HepG2 (cell line): Measurements from ENCODE around the gene BACH2. TPM values are rescaled to one million over a fixed set of nuclear protein-coding genes. Genes with fewer than 3 reads are reported as not detected.

Experiments used
- ATAC-seq: fragments of 200-7000 bp; cut with Tn5 transposase; 3 replicates; pipeline ENCODE4 v1.9.1; 2020; ENCODE audit warnings: mild to moderate bottlenecking, moderate library complexity
- BruUV-seq: library from RNA; stranded (reverse); fragments of 400-500 nt; replicated peaks from 2 replicates; lab custom pipeline; 2021; lab: Mats Ljungman, UMichigan
- CTCF ChIA-PET: fragments of 300-600 bp; formaldehyde crosslinking; extraction: SDS; loops from one replicate; lab custom pipeline; 2021; ENCODE audit warnings: low total read pairs, inconsistent platforms, low intra/inter-chr PET ratio; lab: Yijun Ruan, JAX
- POLR2A ChIA-PET: fragments of 350-600 bp; sonication (Branson Sonifier 250); formaldehyde crosslinking; loops from one replicate; lab custom pipeline; 2020; ENCODE audit warnings: antibody characterized with exemption, inconsistent platforms; lab: Yijun Ruan, JAX
- DNase-seq: peaks from one replicate; pipeline ENCODE4 v3.0.0-alpha.2; 2015; ENCODE audit warnings: low spot score
- FAIRE-seq: peaks from 3 replicates; lab custom pipeline; 2011; peaks lifted over from hg19 to GRCh38; lab: Jason Lieb, UNC
- H2AFZ ChIP-seq: one replicate; pipeline ENCODE4 v1.6.1; 2011; ENCODE audit warnings: low read length, inconsistent platforms
- H3K27ac ChIP-seq: fragments of 300-600 bp; 3 replicates; pipeline ENCODE4 v1.8.0; 2011; ENCODE audit warnings: mixed run types, mild to moderate bottlenecking, mixed read lengths, low read length, inconsistent platforms; ENCODE audit not compliant: insufficient read depth; ENCODE audit errors: extremely low read length
- H3K27me3 ChIP-seq, 2 experiments: fragments of 200-600 bp in 1 of 2; 2 replicates in 1 of 2; 3 replicates in 1 of 2; pipeline versions ENCODE4 v1.6.0 to v1.8.0; 2011; ENCODE audit warnings: low read length in 2 of 2, mild to moderate bottlenecking in 2 of 2, moderate library complexity in 2 of 2, inconsistent platforms in 1 of 2; ENCODE audit not compliant: insufficient read depth in 2 of 2, control insufficient read depth in 1 of 2
- H3K36me3 ChIP-seq, 2 experiments: fragments of 200-600 bp in 1 of 2; replicated peaks in 1 of 2; 2 replicates in 1 of 2; 3 replicates in 1 of 2; pipeline versions ENCODE4 v1.5.1 to v1.8.0; 2011; ENCODE audit warnings: low read length in 2 of 2, inconsistent platforms in 1 of 2; ENCODE audit not compliant: insufficient read depth in 2 of 2, control insufficient read depth in 1 of 2
- H3K4me1 ChIP-seq: 2 replicates; pipeline ENCODE4 v1.5.1; 2012; ENCODE audit warnings: low read length, inconsistent platforms; ENCODE audit not compliant: insufficient read depth
- H3K4me2 ChIP-seq: 2 replicates; pipeline ENCODE4 v1.6.0; 2011; ENCODE audit warnings: low read depth, low read length, inconsistent platforms
- H3K4me3 ChIP-seq, 3 experiments: fragments of 200-600 bp in 1 of 3; sonication (generic), shearing (Covaris generic) in 1 of 3; replicated peaks in 1 of 3; 2 replicates each; pipeline ENCODE4 v1.5.1; 2011 to 2016; ENCODE audit warnings: low read length in 3 of 3, inconsistent platforms in 2 of 3, low read depth in 2 of 3, mild to moderate bottlenecking in 2 of 3, control low read depth in 1 of 3, mixed read lengths in 1 of 3; ENCODE audit not compliant: insufficient read depth in 1 of 3
- H3K79me2 ChIP-seq: one replicate; pipeline ENCODE4 v1.6.1; 2011; ENCODE audit warnings: low read length, inconsistent platforms; ENCODE audit not compliant: insufficient read depth
- H3K9ac ChIP-seq: 2 replicates; pipeline ENCODE4 v1.6.0; 2011; ENCODE audit warnings: mild to moderate bottlenecking, low read depth, low read length, inconsistent platforms; ENCODE audit not compliant: insufficient read depth
- H3K9me3 ChIP-seq: 2 replicates; pipeline ENCODE4 v1.5.1; 2012; ENCODE audit warnings: mild to moderate bottlenecking, low read length
- H4K20me1 ChIP-seq: 2 replicates; pipeline ENCODE4 v1.6.0; 2011; ENCODE audit warnings: inconsistent platforms, mild to moderate bottlenecking, low read length, moderate library complexity; ENCODE audit not compliant: insufficient read depth
- AFF4 ChIP-seq: sonication (generic); formaldehyde crosslinking; IDR thresholded peaks from 2 replicates; pipeline ENCODE4 v1.4.0; 2020; ENCODE audit warnings: missing genetic modification reagents
- ATF7 ChIP-seq, 2 experiments: fragments of 450-650 bp in 1 of 2; sonication (generic) in 1 of 2; formaldehyde crosslinking in 1 of 2; IDR thresholded peaks; 2 replicates each; pipeline versions ENCODE4 v1.4.0 to v1.6.1; 2016 to 2020; ENCODE audit warnings: antibody characterized with exemption in 1 of 2, mild to moderate bottlenecking in 1 of 2, missing genetic modification reagents in 1 of 2
- BCL3 ChIP-seq: sonication (generic); formaldehyde crosslinking; IDR thresholded peaks from 2 replicates; pipeline ENCODE4 v1.5.1; 2020; ENCODE audit warnings: mild to moderate bottlenecking, missing genetic modification reagents, moderate library complexity
- CC2D1A ChIP-seq: sonication (generic); formaldehyde crosslinking; IDR thresholded peaks from 2 replicates; pipeline ENCODE4 v1.8.1; 2023; ENCODE audit warnings: mild to moderate bottlenecking, missing genetic modification reagents
- GATA4 ChIP-seq: sonication (generic); IDR thresholded peaks from 2 replicates; pipeline ENCODE4 v1.6.1; 2016; ENCODE audit warnings: antibody characterized with exemption, low read depth, borderline replicate concordance
- GPBP1L1 ChIP-seq: sonication (generic); formaldehyde crosslinking; IDR thresholded peaks from 2 replicates; pipeline ENCODE4 v1.5.0; 2020; ENCODE audit warnings: mild to moderate bottlenecking, missing genetic modification reagents
- HDAC2 ChIP-seq: sonication (generic); formaldehyde crosslinking; IDR thresholded peaks from 2 replicates; pipeline ENCODE4 v1.4.0; 2020; ENCODE audit warnings: missing genetic modification reagents
- HNRNPH1 ChIP-seq: fragments of 200-400 bp; formaldehyde crosslinking; optimal IDR thresholded peaks from 2 replicates; pipeline ENCODE3; 2017; ENCODE audit warnings: mild to moderate bottlenecking, low read depth, low read length
- IRF9 ChIP-seq: sonication (generic); formaldehyde crosslinking; IDR thresholded peaks from 2 replicates; pipeline ENCODE4 v1.8.0; 2022; ENCODE audit warnings: missing genetic modification reagents, mild to moderate bottlenecking, borderline replicate concordance
- MBNL3 ChIP-seq: fragments of 250-450 bp; sonication (Bioruptor Pico); conservative IDR thresholded peaks from 2 replicates; pipeline ENCODE4 v1.8.0; 2022; ENCODE audit warnings: mild to moderate bottlenecking, inconsistent platforms
- SOX13 ChIP-seq, 3 experiments: fragments of 450-650 bp in 1 of 3; sonication (generic) in 1 of 3; formaldehyde crosslinking in 1 of 3; IDR thresholded peaks in 2 of 3; conservative IDR thresholded peaks in 1 of 3; 2 replicates each; pipeline versions ENCODE4 v1.5.0 to v1.6.1; 2016 to 2020; ENCODE audit warnings: antibody characterized with exemption in 1 of 3, mild to moderate bottlenecking in 1 of 3, missing compliant biosample characterization in 1 of 3, missing genetic modification reagents in 1 of 3, moderate library complexity in 1 of 3
- SUZ12 ChIP-seq: fragments of 150-350 bp; IDR thresholded peaks from 2 replicates; pipeline ENCODE4 v1.6.1; 2014; ENCODE audit warnings: low read depth, low read length
- TARDBP ChIP-seq: sonication (generic); formaldehyde crosslinking; IDR thresholded peaks from 2 replicates; pipeline ENCODE4 v1.8.0; 2022; ENCODE audit warnings: mild to moderate bottlenecking, missing genetic modification reagents
- ZKSCAN8 ChIP-seq: IDR thresholded peaks from 2 replicates; pipeline ENCODE4 v1.6.1; 2016; ENCODE audit warnings: borderline replicate concordance, missing genetic modification reagents, missing compliant biosample characterization
- ZNF761 ChIP-seq: sonication (generic); formaldehyde crosslinking; conservative IDR thresholded peaks from 2 replicates; pipeline ENCODE4 v1.4.0; 2020; ENCODE audit warnings: mild to moderate bottlenecking, missing genetic modification reagents
- WGBS: methylation state at CpG from one replicate; pipeline ENCODE4 v1.1.6; 2017; ENCODE audit warnings: low lambda C conversion rate; 5-methylcytosine and 5-hydroxymethylcytosine counted together
- in situ Hi-C: cut with HindIII; loops from 2 replicates; pipeline ENCODE4 v1.10.0; 2017; ENCODE audit warnings: low pct_unique_long_range_greater_than_20kb; ENCODE audit not compliant: extremely low pct_ligation_motif_present
- intact Hi-C: fragments of 100-400 bp; cut with micrococcal nuclease; formaldehyde crosslinking; loops from one replicate; pipeline ENCODE4 v1.10.0; 2022; ENCODE audit not compliant: unreplicated experiment
- polyA plus RNA-seq, 8 experiments: library from polyadenylated mRNA; depleted of rRNA in 3 of 8; stranded (reverse) in 7 of 8; unstranded in 1 of 8; fragments of >200 nt; fragmentation: Illumina TruSeq in 4 of 8; extraction: Trizol in 4 of 8; gene quantifications; 2 replicates each; pipeline versions ENCODE4 v1.2.1 to v1.2.3, GENCODE V29; 2011 to 2016; ENCODE audit warnings: low read depth in 4 of 8, missing spikeins in 1 of 8, mixed read lengths in 1 of 8; ENCODE audit not compliant: insufficient read depth in 1 of 8
- total RNA-seq, 5 experiments: library from RNA; depleted of rRNA; stranded (reverse); fragments of >200 nt; fragmentation: Illumina TruSeq; extraction: Trizol; gene quantifications; 2 replicates each; pipeline ENCODE4 v1.2.3, GENCODE V29; 2016; ENCODE audit warnings: low read depth in 1 of 5

BACH2 gene
- total and polyA plus RNA-seq, 2 of the 13 experiments (the other 11 are each of a cell fraction or from before 2014, with no cell fraction given): 0.01 TPM; not detected in 1

- Histone ChIP-seq H3K27me3 (peaks cover 0 to 2% of the 10 kb centered on the region in 2 experiments; a peak in 1 of 5 replicates), H3K4me3 (no peak overlapping the region), H4K20me1 (no peaks in the 10 kb centered on the region), H3K4me2 (no peak overlapping the region), H3K27ac (no peak overlapping the region), H3K9ac (no peak overlapping the region), H3K36me3 (no peaks in the 10 kb centered on the region), H3K79me2 (no peaks in the 10 kb centered on the region), H2AFZ (no peak overlapping the region), H3K9me3 (no peaks in the 10 kb centered on the region), H3K4me1 (no peaks in the 10 kb centered on the region)
- DNase-seq (no peak), FAIRE-seq (no peak), ATAC-seq (no peak)
- ChIA-PET POLR2A (no interaction called here), CTCF (no interaction called here)
- no TSS peak for BruUV-seq
- in situ Hi-C loops (no loop called here), intact Hi-C loops (no loop called here)
- 57% methylated on average over 3 of the region's 3 CpGs for WGBS
- no peak for TF ChIP-seq ZKSCAN8 (CRISPR knock-in tag)
- no peak for TF ChIP-seq GATA4
- TF ChIP-seq ZNF761 (CRISPR knock-in tag): no peak
- TF ChIP-seq GPBP1L1 (CRISPR knock-in tag): no peak
- TF ChIP-seq ATF7 (IDR thresholded peaks at IDR 0.05): no peak
- no peak for TF ChIP-seq ATF7 (CRISPR knock-in tag; IDR thresholded peaks at IDR 0.05)
- no peak for TF ChIP-seq CC2D1A (CRISPR knock-in tag)
- TF ChIP-seq HNRNPH1: no peak
- TF ChIP-seq SOX13 (IDR thresholded peaks at IDR 0.05): no peak
- no peak for TF ChIP-seq SOX13 (CRISPR knock-in tag; conservative IDR thresholded peaks at IDR 0.05 in 1 of 2, IDR thresholded peaks at IDR 0.05 in 1 of 2)
- TF ChIP-seq TARDBP (CRISPR knock-in tag): no peak
- TF ChIP-seq SUZ12: no peak
- no peak for TF ChIP-seq BCL3 (CRISPR knock-in tag)
- TF ChIP-seq MBNL3 (CRISPR knock-in tag): no peak
- TF ChIP-seq IRF9 (CRISPR knock-in tag): no peak
- TF ChIP-seq HDAC2: no peak
- TF ChIP-seq AFF4 (CRISPR knock-in tag): no peak
These were observed 203.0 kb downstream of the BACH2 start for GRCh38 chr6:90093558-90094073.
